HG03575 (cell line): Measurements from ENCODE around the gene AGBL1.
"Not testable (repeated sequence)": the region's sequence is repeated elsewhere in the genome, so short reads cannot be mapped to it uniquely, and the experiment has no call there.

Experiments
- ATAC-seq: cut with Tn5 transposase; IDR thresholded peaks from one replicate; pipeline ENCODE4 v1.9.1; 2021; ENCODE audit not compliant: unreplicated experiment, insufficient number of reproducible peaks, low FRiP score; ENCODE audit errors: extremely low read depth

Gene AGBL1

DNA sequence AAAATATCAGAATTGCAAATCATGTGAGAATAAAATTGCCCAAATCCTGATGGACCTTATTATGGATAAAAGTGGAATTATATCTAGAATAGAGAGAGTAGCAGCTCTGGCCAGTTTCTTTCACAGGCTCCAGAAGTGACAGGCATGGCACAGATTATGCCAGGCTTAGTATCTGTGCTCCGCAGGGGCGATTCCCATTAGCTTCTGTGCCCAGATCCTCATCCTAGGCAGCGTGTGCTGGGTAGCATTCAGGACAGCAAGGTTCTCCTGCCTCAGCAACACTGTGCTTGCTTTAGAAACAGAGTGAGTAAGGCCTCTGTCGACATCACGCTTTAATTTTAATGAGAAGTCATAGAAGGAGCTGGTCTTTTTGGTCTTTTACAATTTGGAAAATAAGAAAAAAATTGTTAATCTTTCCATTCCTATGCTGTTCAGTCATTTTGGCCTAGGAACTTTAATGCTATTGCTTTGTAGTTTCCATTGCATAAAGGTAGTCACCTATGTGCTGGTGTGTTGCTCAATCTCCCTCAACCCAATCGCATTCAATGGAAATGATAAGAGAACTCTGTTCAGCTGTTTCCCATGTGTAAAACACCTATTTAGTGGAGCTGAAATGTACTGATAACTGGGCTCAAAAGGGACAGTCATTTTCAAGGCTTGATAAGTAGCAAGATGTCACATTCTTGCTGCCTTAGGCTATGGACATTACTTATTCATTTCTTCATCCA is 770.1 kb downstream of the AGBL1 start:
- no peak for ATAC-seq

- no peak for ATAC-seq
These were observed 771.3 kb downstream of the AGBL1 start for GRCh38 chr15:86850939-86851338.

- ATAC-seq = no peak
These were observed 773.1 kb downstream of the AGBL1 start for GRCh38 chr15:86852741-86853140.

GRCh38 chr15:86854176-86854575 is 774.5 kb downstream of the AGBL1 start:
- no peak for ATAC-seq

DNA sequence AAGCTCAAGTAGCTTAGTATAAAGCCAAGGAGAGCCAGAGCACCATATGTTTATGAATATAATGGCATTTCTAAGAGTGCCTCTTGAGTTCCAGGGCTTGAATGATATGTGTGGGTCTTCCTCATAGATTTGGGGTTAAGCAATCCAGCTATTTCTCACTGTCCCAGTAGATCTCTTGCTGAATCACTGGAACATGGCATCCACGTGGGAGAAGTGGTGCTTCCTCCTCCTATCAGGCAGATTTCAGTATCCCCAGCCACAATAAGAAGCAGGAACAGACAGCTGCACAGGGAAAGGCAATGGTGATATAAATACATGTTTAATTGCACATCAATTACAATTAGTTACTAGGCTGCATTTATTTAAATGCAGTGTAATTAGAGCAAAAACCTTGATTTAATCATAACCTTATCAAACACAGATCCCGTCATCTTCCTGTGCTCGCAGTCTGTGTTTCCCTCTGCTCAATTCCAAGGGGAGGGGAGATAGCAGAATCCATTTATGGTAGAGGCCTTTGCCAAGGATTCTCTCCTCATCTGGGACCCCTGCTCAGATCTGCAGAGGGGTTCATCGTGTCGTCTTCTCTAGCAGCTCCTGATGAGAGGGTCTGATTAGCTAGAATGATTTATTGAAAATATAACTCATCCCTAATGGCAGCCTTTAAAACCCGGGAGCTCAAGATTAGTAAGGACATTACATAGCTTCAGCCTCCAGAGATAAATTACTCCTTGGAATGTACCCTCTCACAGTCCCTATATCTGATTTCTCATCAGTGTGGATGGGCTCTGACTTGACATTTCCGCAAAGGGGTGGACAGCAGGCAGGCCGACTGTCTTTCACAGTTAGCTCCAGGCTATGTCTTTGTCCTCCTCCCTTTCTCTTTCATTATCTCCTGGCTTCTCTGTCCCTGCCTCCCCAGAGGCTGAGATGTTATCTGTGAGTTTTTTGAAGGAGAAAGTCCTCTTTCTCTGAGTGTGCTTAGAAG is 775.9 kb downstream of the AGBL1 start:
- ATAC-seq = no peak

- no peak for ATAC-seq
These were observed 778.0 kb downstream of the AGBL1 start for GRCh38 chr15:86857701-86858100.

DNA sequence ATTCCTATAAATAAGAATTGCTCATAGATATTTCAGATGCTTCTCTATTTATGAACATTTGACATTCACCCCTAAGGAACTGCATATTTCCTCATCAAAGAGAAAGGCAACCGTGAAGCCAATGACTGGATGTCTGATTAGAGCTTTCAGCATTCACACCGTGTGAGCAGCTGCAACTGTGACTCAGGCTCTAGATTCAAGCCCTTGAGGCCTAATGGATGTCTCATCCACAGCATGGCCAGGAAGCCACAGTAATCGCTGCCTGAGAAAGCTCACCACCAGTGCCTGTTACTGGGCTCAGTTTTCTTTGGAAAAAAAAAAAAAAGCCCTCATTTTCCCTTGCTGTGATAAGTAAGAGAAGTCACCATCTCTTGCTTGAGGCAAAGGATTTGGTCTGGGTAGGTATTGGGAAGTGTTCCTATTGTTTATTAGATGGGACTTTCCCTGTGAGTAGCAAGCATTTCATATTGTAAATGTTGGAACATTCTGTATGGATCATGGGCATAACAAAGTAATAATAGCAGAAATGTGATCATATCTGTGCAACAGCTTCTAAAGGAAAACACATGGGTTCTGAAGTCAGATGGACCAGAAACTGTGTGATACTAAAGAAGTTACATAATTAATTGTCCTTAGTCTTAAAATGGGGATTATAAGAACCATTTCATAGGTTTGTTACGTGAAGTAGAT is 783.7 kb downstream of the AGBL1 start:
- no peak for ATAC-seq

GRCh38 chr15:86865920-86866319 is 786.2 kb downstream of the AGBL1 start:
- no peak for ATAC-seq

DNA sequence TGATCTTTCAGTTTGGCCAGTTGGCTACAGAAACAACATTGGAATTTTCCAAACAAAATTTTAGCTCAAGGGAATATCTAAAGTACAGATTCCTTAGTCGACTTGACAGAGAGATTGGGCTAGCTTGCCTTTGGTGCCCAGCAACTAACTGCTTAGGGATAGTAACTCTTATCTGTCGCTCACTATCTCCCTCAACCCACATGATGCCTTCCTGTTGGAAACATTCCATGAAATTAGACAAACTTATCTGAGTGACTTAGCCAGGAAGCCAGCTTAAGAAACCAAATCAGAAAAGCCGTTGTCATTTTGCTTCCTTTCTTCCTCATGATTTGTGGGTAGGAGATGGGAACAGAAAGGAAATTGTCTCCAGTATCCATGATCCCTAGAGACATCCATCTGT is 791.2 kb downstream of the AGBL1 start:
- ATAC-seq = no peak

DNA sequence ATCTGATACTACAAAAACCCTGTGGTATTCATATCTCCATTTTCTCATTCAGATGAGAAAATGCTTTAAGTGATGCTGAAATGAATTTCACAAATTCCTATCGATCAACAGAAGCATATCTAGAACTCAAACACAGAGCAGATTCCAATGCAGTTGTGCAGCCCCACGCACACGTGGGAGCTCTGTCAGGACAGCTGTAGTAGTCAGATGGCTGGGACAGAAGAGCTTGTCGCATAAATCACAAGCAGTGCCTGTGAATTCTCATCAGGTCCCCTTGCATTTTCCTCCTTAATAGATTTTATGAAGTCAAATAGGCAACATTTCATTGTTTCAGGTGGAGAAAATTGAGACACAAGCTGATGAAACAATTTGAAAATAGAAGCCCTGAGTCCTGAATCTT is 792.3 kb downstream of the AGBL1 start:
- no peak for ATAC-seq

- ATAC-seq = no peak
These were observed 793.1 kb downstream of the AGBL1 start for GRCh38 chr15:86872782-86873181.

DNA sequence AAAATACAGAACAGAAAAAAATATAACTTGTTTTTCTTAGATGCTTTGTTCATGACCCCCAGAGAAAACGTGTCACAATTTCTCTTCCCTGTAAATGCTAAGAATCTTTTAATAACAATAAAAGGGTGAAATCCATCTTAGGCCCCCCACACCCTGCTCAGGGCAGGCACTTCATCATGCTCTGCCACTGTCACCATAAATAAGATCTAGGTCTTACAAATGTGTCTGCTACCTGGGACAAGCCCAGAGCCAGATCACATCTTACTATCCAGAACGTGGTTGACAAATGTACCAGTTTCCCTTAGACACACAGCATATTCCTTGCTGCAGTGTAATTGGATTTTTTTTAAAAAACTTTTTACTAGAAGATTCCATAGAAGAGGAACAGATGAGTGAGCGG is 795.4 kb downstream of the AGBL1 start:
- no peak for ATAC-seq

DNA sequence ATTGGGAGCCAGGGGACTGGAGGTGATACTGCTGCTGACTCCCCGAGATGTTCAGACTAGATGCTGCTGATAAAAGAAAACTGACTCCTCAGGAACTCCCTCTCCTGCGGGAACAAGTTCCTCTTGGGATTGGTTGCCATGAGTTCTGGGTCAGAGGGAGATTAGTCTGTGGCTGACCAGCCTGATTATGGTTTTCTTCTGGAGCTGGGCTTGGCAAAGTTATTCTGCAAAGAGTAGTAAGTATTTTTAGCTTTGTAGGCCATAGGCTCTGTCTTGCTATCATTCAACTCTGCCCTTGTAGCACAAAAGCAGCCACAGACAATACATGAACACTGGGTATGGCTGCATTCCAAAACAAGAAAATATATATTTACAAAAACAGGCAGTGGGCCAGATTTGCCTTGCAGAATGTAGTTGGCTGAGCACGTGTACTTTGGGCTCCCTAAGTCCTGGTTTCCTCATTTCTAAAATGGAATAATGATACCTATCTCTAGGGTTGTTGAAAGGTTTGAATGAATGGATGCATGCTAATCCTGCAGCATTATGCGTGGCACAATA is 796.8 kb downstream of the AGBL1 start:
- no peak for ATAC-seq

- ATAC-seq = no peak
These were observed 797.5 kb downstream of the AGBL1 start for GRCh38 chr15:86877171-86877631.

GRCh38 chr15:86878844-86879243 is 799.2 kb downstream of the AGBL1 start:
- ATAC-seq = not testable (repeated sequence)

DNA sequence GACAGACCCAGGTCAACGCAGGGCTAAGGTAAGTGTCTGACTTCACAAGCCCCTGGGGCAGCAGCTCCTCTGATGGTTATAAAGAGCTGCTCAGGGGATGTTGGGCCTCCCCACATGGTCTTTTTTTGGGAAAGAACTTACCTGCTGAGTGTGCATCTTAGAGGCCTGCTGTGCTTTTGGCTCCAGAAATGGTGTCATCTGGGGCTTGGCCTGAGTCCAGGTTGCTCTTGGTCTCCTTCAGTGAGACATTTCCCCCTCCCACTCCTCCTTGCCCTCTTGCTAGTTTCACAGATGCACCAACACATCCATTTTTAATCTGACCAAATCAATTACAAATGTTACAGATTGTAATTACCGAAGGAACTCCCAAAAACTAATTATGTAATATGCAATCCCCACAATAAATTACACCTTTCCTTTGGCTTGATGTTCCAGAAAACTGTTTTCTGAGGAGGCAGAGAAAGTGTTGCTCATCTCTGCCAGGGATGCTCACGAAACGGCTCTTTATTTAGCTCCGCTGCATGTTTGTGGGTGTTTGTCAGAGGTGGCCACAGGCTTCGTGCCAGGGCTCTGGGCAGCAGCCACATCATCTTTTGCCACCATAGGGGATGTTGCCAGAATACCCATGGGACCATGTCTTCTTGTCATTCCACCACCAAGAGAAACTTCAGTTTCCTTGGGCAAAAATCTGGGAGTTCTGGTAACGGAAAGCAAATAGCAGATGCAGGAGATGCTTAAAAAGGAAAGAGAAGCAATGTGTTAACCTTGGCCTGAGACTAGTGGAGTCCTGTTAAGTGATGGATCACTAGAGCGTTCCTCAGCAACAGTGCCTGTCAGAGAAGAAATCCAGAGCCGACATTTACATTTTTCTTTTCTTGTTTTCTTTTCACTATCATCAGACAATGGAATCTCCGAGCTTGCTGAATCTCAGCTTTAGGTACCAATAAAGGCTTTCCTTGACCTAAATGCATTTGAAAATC is 799.9 kb downstream of the AGBL1 start:
- ATAC-seq = no peak

GRCh38 chr15:86885616-86886015 is 805.9 kb downstream of the AGBL1 start:
- no peak for ATAC-seq

DNA sequence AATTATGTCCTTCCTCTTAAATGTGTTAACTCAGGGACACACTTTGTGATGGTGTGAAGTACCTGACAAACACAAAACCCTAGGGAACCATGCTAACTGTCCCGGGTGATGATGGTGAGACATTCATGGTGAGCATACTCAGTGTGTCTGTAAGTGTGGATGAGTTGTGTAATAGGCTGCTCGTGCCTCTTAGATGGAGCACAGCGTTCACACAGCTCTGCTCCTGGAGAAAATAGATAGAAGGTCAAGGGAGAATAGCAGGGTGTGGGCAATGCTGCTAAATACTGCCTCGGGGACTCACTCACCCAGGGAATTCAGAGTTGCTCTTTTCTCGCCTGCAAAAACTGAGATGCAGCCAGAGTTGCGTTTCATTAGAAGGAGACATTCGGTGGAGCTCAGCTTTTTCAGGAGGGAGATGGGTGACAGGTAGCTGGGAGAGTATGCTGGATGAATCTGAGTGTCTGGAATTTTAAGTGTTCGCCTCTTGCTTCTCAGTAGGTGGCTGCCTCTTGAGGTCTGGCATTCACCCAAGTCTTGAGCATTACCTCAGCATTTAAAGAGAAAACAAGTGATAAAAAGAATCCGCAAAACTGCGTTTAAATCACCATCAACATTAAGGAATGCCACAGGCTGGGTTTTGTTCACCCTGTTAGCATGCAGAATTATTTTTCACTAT is 813.2 kb downstream of the AGBL1 start:
- no peak for ATAC-seq
